ENCODE measurements around the gene TOPBP1. TPM values are rescaled to one million over a fixed set of nuclear protein-coding genes. Genes with fewer than 3 reads are reported as not detected.

TOPBP1 gene
- total and polyA plus RNA-seq, 9 of the 15 experiments (the other 6 are each of a cell fraction or from before 2014, with no cell fraction given): 16.6 to 77.6 (median 58.2) TPM

DNA sequence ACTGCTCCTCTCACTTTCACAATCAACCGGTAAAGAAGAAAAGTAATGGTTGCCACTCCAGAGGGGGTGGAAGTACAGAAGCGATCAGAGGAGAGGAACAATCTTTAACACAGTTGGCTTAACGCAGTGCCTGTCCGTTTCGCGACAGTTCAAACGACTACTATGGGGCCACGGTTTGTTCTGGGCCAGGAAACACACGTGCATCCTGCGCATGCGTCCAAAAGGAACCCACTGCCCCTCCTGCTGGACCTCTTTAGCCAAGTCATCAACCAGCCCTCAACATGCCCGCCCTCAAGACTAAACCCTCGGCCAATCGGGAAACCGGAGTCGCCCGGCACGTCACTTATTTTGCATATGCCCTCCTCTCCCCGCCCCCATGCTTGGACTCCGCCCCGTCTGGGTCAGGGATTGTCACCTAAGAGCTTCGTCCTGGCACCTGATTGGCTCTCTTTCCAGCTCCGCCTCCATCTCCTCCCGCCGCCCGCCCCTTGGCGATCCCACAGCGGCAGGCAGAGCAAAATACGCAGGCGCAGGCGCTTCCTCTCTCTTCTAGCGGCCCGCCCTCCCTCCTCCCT, 88.6 kb downstream of the TOPBP1 start (continued):
- TF ChIP-seq ZNF184 (CRISPR knock-in tag; IDR thresholded peaks at IDR 0.05) (no peak), PHF8 (IDR thresholded peaks at IDR 0.05; ENCODE audit: borderline replicate concordance, low read length) (peak; percentile 23; the same call in 1 of the 2 replicates), ZBTB1 (CRISPR knock-in tag; IDR thresholded peaks at IDR 0.05; ENCODE audit: borderline replicate concordance, low read depth) (no peak), YY1 (IDR thresholded peaks at IDR 0.05; ENCODE audit: borderline replicate concordance in 1 of 3, control insufficient read depth in 1 of 3, extremely low read depth in 1 of 3, insufficient read depth in 3 of 3, insufficient read length in 1 of 3, insufficient replicate concordance in 2 of 3, low read depth in 1 of 3, low read length in 2 of 3) (peak in 1 of 3 experiments; percentile 15), ZNF444 (CRISPR knock-in tag; IDR thresholded peaks at IDR 0.05) (no peak), TAF1 (IDR thresholded peaks at IDR 0.05; ENCODE audit: control insufficient read depth, extremely low read depth, insufficient read depth, low read length, severe bottlenecking) (peak; percentile 59), JUND (IDR thresholded peaks at IDR 0.05; ENCODE audit: borderline replicate concordance, low read depth, low read length) (peak; percentile 37; the same call in 1 of the 2 replicates), JUND (tag; IDR thresholded peaks at IDR 0.05; ENCODE audit: borderline replicate concordance, low read depth, low read length) (0 out of 3 replicates have a peak, but pooled peaks have one; percentile 31), CAMTA2 (CRISPR knock-in tag; conservative IDR thresholded peaks at IDR 0.05) (no peak), DDX20 (tag; IDR thresholded peaks at IDR 0.05; ENCODE audit: low read depth) (no peak), FUS (optimal IDR thresholded peaks at IDR 0.05; ENCODE audit: low read depth, low read length) (no peak), POLR2AphosphoS5 (IDR thresholded peaks at IDR 0.05; ENCODE audit: control insufficient read depth, insufficient read depth, low read depth, low read length) (peak; percentile 68), GMEB1 (CRISPR knock-in tag; IDR thresholded peaks at IDR 0.05) (no peak), CBX1 (IDR thresholded peaks at IDR 0.05; ENCODE audit: low read depth) (no peak), NR2C1 (IDR thresholded peaks at IDR 0.05) (peak; percentile 76), NR2C1 (tag; IDR thresholded peaks at IDR 0.05) (peak; percentile 85), CHD4 (IDR thresholded peaks at IDR 0.05; ENCODE audit: insufficient read depth, insufficient replicate concordance, low read depth, low read length, poor library complexity, severe bottlenecking) (no peak), KDM2B (CRISPR knock-in tag; IDR thresholded peaks at IDR 0.05) (no peak), BHLHE40 (IDR thresholded peaks at IDR 0.05; ENCODE audit: low read length) (peak; percentile 94), POU5F1 (IDR thresholded peaks at IDR 0.05; ENCODE audit: borderline replicate concordance, low read depth, low read length, partially characterized antibody) (no peak)
- TF ChIP-seq, protein P1, sequence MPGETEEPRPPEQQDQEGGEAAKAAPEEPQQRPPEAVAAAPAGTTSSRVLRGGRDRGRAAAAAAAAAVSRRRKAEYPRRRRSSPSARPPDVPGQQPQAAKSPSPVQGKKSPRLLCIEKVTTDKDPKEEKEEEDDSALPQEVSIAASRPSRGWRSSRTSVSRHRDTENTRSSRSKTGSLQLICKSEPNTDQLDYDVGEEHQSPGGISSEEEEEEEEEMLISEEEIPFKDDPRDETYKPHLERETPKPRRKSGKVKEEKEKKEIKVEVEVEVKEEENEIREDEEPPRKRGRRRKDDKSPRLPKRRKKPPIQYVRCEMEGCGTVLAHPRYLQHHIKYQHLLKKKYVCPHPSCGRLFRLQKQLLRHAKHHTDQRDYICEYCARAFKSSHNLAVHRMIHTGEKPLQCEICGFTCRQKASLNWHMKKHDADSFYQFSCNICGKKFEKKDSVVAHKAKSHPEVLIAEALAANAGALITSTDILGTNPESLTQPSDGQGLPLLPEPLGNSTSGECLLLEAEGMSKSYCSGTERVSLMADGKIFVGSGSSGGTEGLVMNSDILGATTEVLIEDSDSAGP (CRISPR knock-in tag; IDR thresholded peaks at IDR 0.05): no peak
- TF ChIP-seq, protein P2, sequence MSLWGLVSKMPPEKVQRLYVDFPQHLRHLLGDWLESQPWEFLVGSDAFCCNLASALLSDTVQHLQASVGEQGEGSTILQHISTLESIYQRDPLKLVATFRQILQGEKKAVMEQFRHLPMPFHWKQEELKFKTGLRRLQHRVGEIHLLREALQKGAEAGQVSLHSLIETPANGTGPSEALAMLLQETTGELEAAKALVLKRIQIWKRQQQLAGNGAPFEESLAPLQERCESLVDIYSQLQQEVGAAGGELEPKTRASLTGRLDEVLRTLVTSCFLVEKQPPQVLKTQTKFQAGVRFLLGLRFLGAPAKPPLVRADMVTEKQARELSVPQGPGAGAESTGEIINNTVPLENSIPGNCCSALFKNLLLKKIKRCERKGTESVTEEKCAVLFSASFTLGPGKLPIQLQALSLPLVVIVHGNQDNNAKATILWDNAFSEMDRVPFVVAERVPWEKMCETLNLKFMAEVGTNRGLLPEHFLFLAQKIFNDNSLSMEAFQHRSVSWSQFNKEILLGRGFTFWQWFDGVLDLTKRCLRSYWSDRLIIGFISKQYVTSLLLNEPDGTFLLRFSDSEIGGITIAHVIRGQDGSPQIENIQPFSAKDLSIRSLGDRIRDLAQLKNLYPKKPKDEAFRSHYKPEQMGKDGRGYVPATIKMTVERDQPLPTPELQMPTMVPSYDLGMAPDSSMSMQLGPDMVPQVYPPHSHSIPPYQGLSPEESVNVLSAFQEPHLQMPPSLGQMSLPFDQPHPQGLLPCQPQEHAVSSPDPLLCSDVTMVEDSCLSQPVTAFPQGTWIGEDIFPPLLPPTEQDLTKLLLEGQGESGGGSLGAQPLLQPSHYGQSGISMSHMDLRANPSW (CRISPR knock-in tag; IDR thresholded peaks at IDR 0.05): no peak
